Endothelial cell of umbilical vein (primary cell): Measurements from ENCODE around the gene TRPM5. TPM values are rescaled to one million over a fixed set of nuclear protein-coding genes. Genes with fewer than 3 reads are reported as not detected.

Source experiments
- BruUV-seq: library from RNA; stranded (reverse); fragments of 400-500 nt; replicated peaks from 2 replicates; lab custom pipeline; 2021; lab: Mats Ljungman, UMichigan
- CTCF ChIA-PET: fragments of 300-600, 350-600 bp; sonication (Branson Sonifier 250); formaldehyde crosslinking; loops from one replicate; lab custom pipeline; 2021; ENCODE audit warnings: antibody characterized with exemption, inconsistent platforms; lab: Charles Lee
- POLR2A ChIA-PET: fragments of 300-600, 350-600 bp; sonication (Branson Sonifier 250); formaldehyde crosslinking; loops from one replicate; lab custom pipeline; 2021; ENCODE audit warnings: antibody characterized with exemption, inconsistent platforms; lab: Charles Lee
- DNase-seq: peaks from one replicate; pipeline ENCODE4 v3.0.0-alpha.2; 2011; ENCODE audit warnings: low read depth, low spot score
- FAIRE-seq: peaks from 2 replicates; lab custom pipeline; 2011; peaks lifted over from hg19 to GRCh38; lab: Jason Lieb, UNC
- H2AFZ ChIP-seq: 2 replicates; pipeline ENCODE4 v1.6.0; 2012; ENCODE audit warnings: low read depth, low read length, control low read depth, inconsistent platforms
- H3K27ac ChIP-seq: 2 replicates; pipeline ENCODE4 v1.5.1; 2011; ENCODE audit warnings: low read depth, mild to moderate bottlenecking, control low read depth, low read length, moderate library complexity; ENCODE audit not compliant: insufficient read depth
- H3K27me3 ChIP-seq, 2 experiments: 2 replicates each; pipeline versions ENCODE4 v1.6.0 to v1.6.1; 2011; ENCODE audit warnings: low read length in 2 of 2, mixed read lengths in 1 of 2; ENCODE audit not compliant: control insufficient read depth in 2 of 2, insufficient read depth in 2 of 2
- H3K36me3 ChIP-seq, 2 experiments: 2 replicates in 1 of 2; 3 replicates in 1 of 2; pipeline ENCODE4 v1.5.1; 2011; ENCODE audit warnings: low read length in 2 of 2, mild to moderate bottlenecking in 1 of 2, moderate library complexity in 1 of 2; ENCODE audit not compliant: control insufficient read depth in 2 of 2, insufficient read depth in 2 of 2; ENCODE audit errors: extremely low read depth in 1 of 2
- H3K4me1 ChIP-seq: 3 replicates; pipeline ENCODE4 v1.5.1; 2011; ENCODE audit warnings: mild to moderate bottlenecking, low read length; ENCODE audit not compliant: control insufficient read depth, insufficient read depth; ENCODE audit errors: extremely low read depth
- H3K4me2 ChIP-seq: 2 replicates; pipeline ENCODE4 v1.6.1; 2011; ENCODE audit warnings: low read length, control low read depth, mixed read lengths; ENCODE audit not compliant: insufficient read depth
- H3K4me3 ChIP-seq, 3 experiments: fragments of 200-600 bp in 1 of 3; sonication (generic), shearing (Covaris generic) in 1 of 3; replicated peaks in 1 of 3; 2 replicates each; pipeline ENCODE4 v1.5.1; 2011 to 2016; ENCODE audit warnings: control low read depth in 3 of 3, low read length in 3 of 3, mild to moderate bottlenecking in 2 of 3, inconsistent platforms in 1 of 3, low read depth in 1 of 3, moderate library complexity in 1 of 3; ENCODE audit not compliant: insufficient read depth in 1 of 3
- H3K79me2 ChIP-seq: 2 replicates; pipeline ENCODE4 v1.6.0; 2012; ENCODE audit warnings: low read length, inconsistent platforms; ENCODE audit not compliant: control insufficient read depth, insufficient read depth
- H3K9ac ChIP-seq: replicated peaks from 2 replicates; pipeline ENCODE3; 2011; ENCODE audit warnings: low read length, control low read depth; ENCODE audit not compliant: insufficient read depth; ENCODE audit errors: extremely low read depth
- H3K9me1 ChIP-seq: replicated peaks from 3 replicates; pipeline ENCODE4 v1.6.0; 2011; ENCODE audit warnings: mild to moderate bottlenecking, low read length; ENCODE audit not compliant: control insufficient read depth, insufficient read depth; ENCODE audit errors: extremely low read depth
- H3K9me3 ChIP-seq: replicated peaks from 2 replicates; pipeline ENCODE4 v1.5.1; 2012; ENCODE audit warnings: low read length, inconsistent platforms; ENCODE audit not compliant: control insufficient read depth, insufficient read depth
- H4K20me1 ChIP-seq: replicated peaks from 2 replicates; pipeline ENCODE3; 2011; ENCODE audit warnings: mild to moderate bottlenecking, low read length; ENCODE audit not compliant: control insufficient read depth, insufficient read depth; ENCODE audit errors: extremely low read depth
- EZH2 ChIP-seq: IDR thresholded peaks from 2 replicates; pipeline ENCODE4 v1.6.1; 2012; ENCODE audit warnings: borderline replicate concordance, low read depth, mild to moderate bottlenecking, moderate library complexity, low read length, inconsistent platforms; ENCODE audit not compliant: severe bottlenecking
- FOS ChIP-seq: IDR thresholded peaks from 2 replicates; pipeline ENCODE4 v1.6.1; 2011; ENCODE audit warnings: mild to moderate bottlenecking, low read length, moderate library complexity, borderline replicate concordance; ENCODE audit not compliant: insufficient read depth
- GATA2 ChIP-seq: IDR thresholded peaks from 2 replicates; pipeline ENCODE4 v1.7.0; 2011; ENCODE audit warnings: low read depth, mild to moderate bottlenecking, moderate library complexity, mixed read lengths, low read length; ENCODE audit not compliant: insufficient read length, insufficient read depth
- JUN ChIP-seq: IDR thresholded peaks from 2 replicates; pipeline ENCODE4 v1.6.1; 2011; ENCODE audit warnings: borderline replicate concordance, low read depth; ENCODE audit not compliant: insufficient read length, insufficient read depth
- MAX ChIP-seq: IDR thresholded peaks from 2 replicates; pipeline ENCODE4 v1.6.1; 2011; ENCODE audit not compliant: insufficient read depth, insufficient read length
- MYC ChIP-seq: IDR thresholded peaks from one replicate; pipeline ENCODE4 v1.6.1; 2011; ENCODE audit warnings: mild to moderate bottlenecking, low read depth, low read length
- POLR2A ChIP-seq: IDR thresholded peaks from 2 replicates; pipeline ENCODE4 v1.6.1; 2012; ENCODE audit warnings: low read depth, mild to moderate bottlenecking, control low read depth, low read length
- POLR2AphosphoS5 ChIP-seq: IDR thresholded peaks from 2 replicates; pipeline ENCODE4 v1.6.1; 2012; ENCODE audit warnings: low read depth, mild to moderate bottlenecking, control low read depth, low read length, moderate library complexity; ENCODE audit not compliant: insufficient read depth
- dilution Hi-C: fragments of 300-500 bp; cut with MboI; formaldehyde crosslinking; loops from one replicate; pipeline ENCODE4 v1.15.0; 2019; ENCODE audit warnings: low sequenced_read_pairs; ENCODE audit not compliant: extremely low pct_ligation_motif_present
- intact Hi-C: fragments of 100-400 bp; cut with micrococcal nuclease; formaldehyde crosslinking; loops from one replicate; pipeline ENCODE4 v1.10.0; 2022
- polyA plus RNA-seq, 4 experiments: library from polyadenylated mRNA; depleted of rRNA in 3 of 4; stranded (reverse) in 3 of 4; unstranded in 1 of 4; fragments of >200 nt; gene quantifications; 2 replicates each; pipeline versions ENCODE4 v1.2.1 to v1.2.3, GENCODE V29; 2011 to 2012; ENCODE audit warnings: missing spikeins in 1 of 4
- total RNA-seq: library from RNA; stranded (reverse); gene quantifications from 2 replicates; pipeline ENCODE4 v1.2.3, GENCODE V29; 2021
- TF ChIP-seq, protein P1 (sequence below), 2 donors: IDR thresholded peaks; 1 replicate in 1 of 2; 2 replicates in 1 of 2; pipeline ENCODE4 v1.5.1; 2011; ENCODE audit warnings: low read length in 2 of 2, mild to moderate bottlenecking in 2 of 2, moderate library complexity in 2 of 2, control low read depth in 1 of 2, inconsistent platforms in 1 of 2, low read depth in 1 of 2; ENCODE audit not compliant: insufficient read depth in 1 of 2; ENCODE audit errors: extremely low read depth in 1 of 2

Gene TRPM5
- total and polyA plus RNA-seq, 2 donors (not counting 3 experiments of a cell fraction or from before 2014, with no cell fraction given), result not detected

GRCh38 chr11:2437516-2437915 lies 6.8 kb downstream of the TRPM5 start:
- CTCF ChIA-PET, result interaction anchor here (1.2 to 1.4 kb wide), 3 partner anchors 17 to 95 kb away, joined by 3 to 7 read pairs (median 5); no protein-coding TSS in a partner anchor
- H3K27ac ChIP-seq, result no peak overlapping the region

More at GRCh38 chr11:2437516-2437915, 6.8 kb downstream of the TRPM5 start:
- Histone ChIP-seq H3K4me3 (no peak overlapping the region), H2AFZ (no peak overlapping the region), H3K27me3 (no peaks in the 10 kb centered on the region), H3K9me3 (no peaks in the 10 kb centered on the region), H3K36me3 (no peaks in the 10 kb centered on the region), H3K4me1 (no peaks in the 10 kb centered on the region), H3K79me2 (no peaks in the 10 kb centered on the region), H3K9ac (no peak overlapping the region), H3K9me1 (no peaks in the 10 kb centered on the region), H4K20me1 (no peaks in the 10 kb centered on the region), H3K4me2 (no peak overlapping the region)
- FAIRE-seq (no peak), DNase-seq (no peak)
- TF ChIP-seq POLR2AphosphoS5 (no peak), MAX (no peak), GATA2 (no peak), POLR2A (no peak), MYC (no peak), EZH2 (no peak), JUN (no peak), FOS (no peak)
- TF ChIP-seq, protein P1, sequence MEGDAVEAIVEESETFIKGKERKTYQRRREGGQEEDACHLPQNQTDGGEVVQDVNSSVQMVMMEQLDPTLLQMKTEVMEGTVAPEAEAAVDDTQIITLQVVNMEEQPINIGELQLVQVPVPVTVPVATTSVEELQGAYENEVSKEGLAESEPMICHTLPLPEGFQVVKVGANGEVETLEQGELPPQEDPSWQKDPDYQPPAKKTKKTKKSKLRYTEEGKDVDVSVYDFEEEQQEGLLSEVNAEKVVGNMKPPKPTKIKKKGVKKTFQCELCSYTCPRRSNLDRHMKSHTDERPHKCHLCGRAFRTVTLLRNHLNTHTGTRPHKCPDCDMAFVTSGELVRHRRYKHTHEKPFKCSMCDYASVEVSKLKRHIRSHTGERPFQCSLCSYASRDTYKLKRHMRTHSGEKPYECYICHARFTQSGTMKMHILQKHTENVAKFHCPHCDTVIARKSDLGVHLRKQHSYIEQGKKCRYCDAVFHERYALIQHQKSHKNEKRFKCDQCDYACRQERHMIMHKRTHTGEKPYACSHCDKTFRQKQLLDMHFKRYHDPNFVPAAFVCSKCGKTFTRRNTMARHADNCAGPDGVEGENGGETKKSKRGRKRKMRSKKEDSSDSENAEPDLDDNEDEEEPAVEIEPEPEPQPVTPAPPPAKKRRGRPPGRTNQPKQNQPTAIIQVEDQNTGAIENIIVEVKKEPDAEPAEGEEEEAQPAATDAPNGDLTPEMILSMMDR (IDR thresholded peaks at IDR 0.05; ENCODE audit: extremely low read depth in 1 of 2, insufficient read depth in 1 of 2, low read depth in 1 of 2, low read length in 2 of 2), result no peak
- dilution Hi-C loops (no loop called here), intact Hi-C loops (no loop called here)
- POLR2A ChIA-PET, result no interaction called here
- BruUV-seq, result no TSS peak
